Fibroblast of lung (primary cell): ENCODE results near the gene TTC23.

ENCODE experiments used
- CTCF ChIP-seq, 2 donors: IDR thresholded peaks in 1 of 2; conservative IDR thresholded peaks in 1 of 2; 1 replicate in 1 of 2; 2 replicates in 1 of 2; pipeline ENCODE4 v1.5.1; 2011 to 2012; ENCODE audit warnings: low read length in 2 of 2, control low read depth in 1 of 2, inconsistent platforms in 1 of 2, low read depth in 1 of 2, mild to moderate bottlenecking in 1 of 2
- EZH2 ChIP-seq: IDR thresholded peaks from 2 replicates; pipeline ENCODE4 v1.5.1; 2012; ENCODE audit warnings: low read length, control low read depth, mild to moderate bottlenecking; ENCODE audit errors: missing control alignments

GRCh38 chr15:99157456-99157855, 91.9 kb downstream of the TTC23 start:
- TF ChIP-seq CTCF (conservative IDR thresholded peaks at IDR 0.05 in 1 of 2, IDR thresholded peaks at IDR 0.05 in 1 of 2; ENCODE audit: low read depth in 1 of 2, low read length in 2 of 2) (no peak), EZH2 (no peak)
